HG03139 (cell line): ENCODE data around the gene MTARC2.

ENCODE experiments used
- ATAC-seq: cut with Tn5 transposase; IDR thresholded peaks from one replicate; pipeline ENCODE4 v1.9.1; 2021; ENCODE audit not compliant: unreplicated experiment

Gene MTARC2

DNA sequence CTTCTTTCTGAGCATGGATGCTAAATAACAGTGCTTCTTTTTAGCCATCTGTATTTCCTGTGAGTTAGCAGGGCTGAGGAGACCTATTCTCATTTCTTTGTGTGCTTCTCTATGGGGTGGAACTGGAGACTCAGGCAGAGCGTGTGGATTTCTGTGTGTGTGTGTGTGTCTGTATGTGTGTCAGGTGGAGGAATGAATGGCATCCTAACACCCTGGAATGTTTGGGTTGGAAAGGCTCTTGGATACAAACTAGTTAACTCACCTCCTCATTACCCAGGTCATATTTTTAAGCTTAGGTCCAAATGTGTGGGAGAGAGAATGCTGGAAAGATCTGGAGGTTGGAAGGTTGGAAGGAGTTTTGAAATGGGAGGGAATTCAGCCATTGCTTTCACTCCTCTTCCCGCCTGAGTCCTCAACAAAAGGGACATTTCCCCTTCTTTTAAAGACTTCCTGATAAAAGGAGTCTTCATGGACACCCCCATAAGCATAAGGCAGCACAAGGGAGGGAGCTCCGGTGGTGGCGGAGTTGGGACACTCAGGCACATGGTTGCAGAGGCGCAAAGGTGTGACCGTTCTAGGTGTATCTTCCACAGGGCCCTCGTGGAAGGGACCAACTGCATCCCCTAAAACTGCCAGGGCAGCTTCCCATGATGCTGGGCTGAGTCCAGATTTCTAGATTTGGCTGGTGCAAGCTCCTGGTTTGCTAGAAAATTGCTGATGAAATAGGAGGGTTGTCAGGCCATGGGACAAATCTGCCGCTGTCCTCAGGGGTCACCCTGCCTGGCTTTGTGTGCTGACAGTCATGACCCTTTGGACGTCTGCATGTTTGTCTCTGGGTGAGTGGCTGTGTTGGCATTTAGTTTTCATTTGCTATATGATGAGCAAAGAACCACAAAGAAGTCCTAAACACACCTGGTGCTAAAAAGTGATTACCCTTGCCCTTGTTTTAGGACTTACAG, 76.2 kb downstream of the MTARC2 start:
- no peak for ATAC-seq

DNA sequence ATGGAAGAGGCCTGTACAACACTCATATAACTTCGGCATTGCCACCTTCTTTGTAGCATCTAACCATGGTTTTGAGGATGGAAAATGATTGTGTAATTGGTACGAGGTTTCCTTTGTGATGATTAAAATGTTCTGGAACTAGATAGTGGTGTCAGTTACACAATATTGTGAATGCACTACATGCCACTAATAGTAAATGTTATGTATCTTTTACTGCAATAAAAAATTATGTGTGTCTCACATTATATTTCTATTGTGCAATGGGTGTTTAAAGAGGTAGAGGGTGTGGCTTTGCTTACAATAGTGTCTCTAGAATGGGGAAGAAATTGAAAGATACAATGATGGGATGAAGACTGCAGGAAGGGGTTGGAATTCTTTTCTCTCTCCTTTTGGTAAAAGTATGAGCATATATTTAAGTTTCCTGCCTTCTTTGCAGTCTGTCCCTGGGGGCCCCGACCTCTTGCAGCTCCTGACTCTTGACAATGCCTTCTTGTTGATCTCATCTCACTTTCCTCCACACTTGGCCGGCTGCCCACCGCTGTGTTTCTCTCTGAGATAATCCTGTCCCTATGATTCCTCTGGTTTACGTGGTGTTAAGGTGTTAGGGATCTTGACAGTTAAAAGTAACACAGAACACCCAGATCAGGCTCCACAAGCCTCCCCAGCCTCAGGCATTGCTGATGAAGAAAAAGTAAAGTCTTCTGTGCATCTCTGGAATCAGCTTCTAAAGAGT, 77.9 kb downstream of the MTARC2 start:
- ATAC-seq: no peak

GRCh38 chr1:220826729-220827128, 78.6 kb downstream of the MTARC2 start:
- ATAC-seq: no peak

- ATAC-seq: no peak
These were observed 79.5 kb downstream of the MTARC2 start for GRCh38 chr1:220827445-220828178.

GRCh38 chr1:220828179-220828490, 80.0 kb downstream of the MTARC2 start:
- ATAC-seq: no peak

DNA sequence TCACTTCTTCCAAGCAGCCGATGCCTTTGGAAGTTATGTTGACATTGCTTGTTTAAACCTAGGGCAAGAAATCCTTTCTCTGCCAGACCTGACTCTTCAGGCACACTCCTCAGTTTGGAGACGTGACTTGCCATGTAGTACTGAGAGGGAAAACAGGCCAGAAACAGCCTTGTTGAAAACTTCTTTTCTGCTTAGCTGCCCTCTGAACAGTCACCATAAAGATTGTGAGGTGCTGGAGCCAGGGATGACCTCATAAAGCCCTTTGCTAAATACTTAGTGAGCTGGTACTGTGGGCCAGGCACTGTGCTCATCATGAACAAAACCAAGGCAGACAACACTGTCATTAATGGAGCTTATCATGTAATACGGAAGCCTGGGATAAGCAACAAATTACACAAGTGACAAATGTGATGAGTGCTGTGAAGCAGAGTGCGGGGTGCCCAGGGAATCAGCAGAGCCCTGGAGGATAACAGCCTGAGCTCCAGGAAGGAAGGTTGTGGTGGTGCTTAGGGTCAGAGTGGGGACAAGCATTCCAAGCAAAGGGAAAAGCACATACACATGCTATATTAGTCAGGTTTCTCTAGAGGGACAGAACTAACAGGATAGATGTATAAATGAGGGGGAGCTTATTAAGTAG, 80.9 kb downstream of the MTARC2 start:
- ATAC-seq: no peak

DNA sequence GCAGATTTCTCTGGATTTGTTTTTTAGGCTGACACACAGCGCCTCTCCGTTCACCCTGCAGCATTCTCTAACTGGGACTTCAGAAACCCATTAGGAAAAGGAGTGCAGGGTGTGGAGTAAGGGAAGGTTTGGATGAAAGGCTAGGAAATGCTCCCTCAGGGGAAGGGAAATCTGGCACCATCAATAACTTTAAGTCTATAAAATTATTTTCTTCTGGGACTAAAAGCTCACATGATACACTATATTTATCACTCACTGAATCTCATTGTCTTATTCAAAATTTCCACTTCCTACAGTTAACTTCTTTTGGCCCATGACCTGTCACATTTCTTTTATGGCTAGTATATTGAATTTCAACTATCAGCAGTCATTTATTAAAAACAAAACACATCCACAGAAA, 85.3 kb downstream of the MTARC2 start:
- no peak for ATAC-seq
